SK-N-SH (cell line): ENCODE measurements around the gene COG4. TPM values are rescaled to one million over a fixed set of nuclear protein-coding genes. Genes with fewer than 3 reads are reported as not detected.

Experiments
- CTCF ChIA-PET: fragments of 300-600, 350-600 bp; formaldehyde crosslinking; extraction: SDS; loops from one replicate; lab custom pipeline; 2021; lab: Yijun Ruan, JAX
- POLR2A ChIA-PET: fragments of 350-600 bp; sonication (Branson Sonifier 250); formaldehyde crosslinking; extraction: SDS; loops from one replicate; lab custom pipeline; 2020; ENCODE audit warnings: antibody characterized with exemption, inconsistent platforms; lab: Yijun Ruan, JAX
- DNase-seq: peaks from one replicate; pipeline ENCODE4 v3.0.0; 2012
- H2AFZ ChIP-seq: fragments of 200-600 bp; sonication (generic); 2 replicates; pipeline ENCODE4 v1.8.1; 2016; ENCODE audit warnings: antibody characterized with exemption, mild to moderate bottlenecking, low read depth
- H3F3A ChIP-seq: fragments of 200-600 bp; sonication (generic); replicated peaks from 2 replicates; pipeline ENCODE3; 2016; ENCODE audit warnings: antibody characterized with exemption, mild to moderate bottlenecking; ENCODE audit not compliant: insufficient read depth
- H3K27ac ChIP-seq, 2 experiments: fragments of 200-500 bp in 1 of 2; fragments of 200-600 bp in 1 of 2; sonication (Bioruptor generic) in 1 of 2; sonication (generic), shearing (Covaris generic) in 1 of 2; 2 replicates each; pipeline versions ENCODE4 v1.5.1 to v1.6.1; 2014 to 2016; ENCODE audit warnings: low read depth in 2 of 2, inconsistent platforms in 1 of 2, low read length in 1 of 2, mild to moderate bottlenecking in 1 of 2, mixed read lengths in 1 of 2
- H3K27me3 ChIP-seq: fragments of 200-600 bp; sonication (generic), shearing (Covaris generic); 2 replicates; pipeline ENCODE4 v1.6.1; 2016; ENCODE audit warnings: mixed run types; ENCODE audit not compliant: insufficient read depth
- H3K36me3 ChIP-seq, 2 experiments: fragments of 200-500 bp in 1 of 2; fragments of 200-600 bp in 1 of 2; sonication (Bioruptor generic) in 1 of 2; sonication (generic) in 1 of 2; replicated peaks in 1 of 2; 2 replicates each; pipeline versions ENCODE3 to v1.5.1; 2014 to 2016; ENCODE audit warnings: low read length in 1 of 2, mild to moderate bottlenecking in 1 of 2; ENCODE audit not compliant: insufficient read depth in 2 of 2, control insufficient read depth in 1 of 2
- H3K4me1 ChIP-seq, 2 experiments: fragments of 200-500 bp in 1 of 2; fragments of 200-600 bp in 1 of 2; sonication (Bioruptor generic) in 1 of 2; sonication (generic), shearing (Covaris generic) in 1 of 2; 2 replicates each; pipeline versions ENCODE4 v1.5.1 to v1.6.1; 2014 to 2016; ENCODE audit warnings: low read depth in 1 of 2, low read length in 1 of 2, mixed run types in 1 of 2; ENCODE audit not compliant: insufficient read depth in 2 of 2, control insufficient read depth in 1 of 2
- H3K4me2 ChIP-seq: fragments of 200-600 bp; sonication (generic), shearing (Covaris generic); 2 replicates; pipeline ENCODE4 v1.6.1; 2017; ENCODE audit warnings: mixed run types
- H3K4me3 ChIP-seq, 2 experiments: fragments of 200-500 bp in 1 of 2; fragments of 200-600 bp in 1 of 2; sonication (Bioruptor generic) in 1 of 2; sonication (generic), shearing (Covaris generic) in 1 of 2; 2 replicates each; pipeline versions ENCODE4 v1.5.1 to v1.8.1; 2014 to 2016; ENCODE audit warnings: low read depth in 2 of 2, inconsistent platforms in 1 of 2, low read length in 1 of 2, mild to moderate bottlenecking in 1 of 2, mixed read lengths in 1 of 2, moderate library complexity in 1 of 2
- H3K79me2 ChIP-seq: fragments of 200-600 bp; sonication (generic); 2 replicates; pipeline ENCODE4 v1.8.1; 2017; ENCODE audit warnings: mild to moderate bottlenecking; ENCODE audit not compliant: insufficient read depth
- H3K9ac ChIP-seq: fragments of 200-600 bp; sonication (generic); 2 replicates; pipeline ENCODE4 v1.6.1; 2017; ENCODE audit warnings: mixed run types
- H3K9me2 ChIP-seq: fragments of 200-600 bp; sonication (generic); 2 replicates; pipeline ENCODE4 v1.6.1; 2017; ENCODE audit warnings: mixed run types
- H3K9me3 ChIP-seq: fragments of 200-600 bp; sonication (generic); 2 replicates; pipeline ENCODE4 v1.6.1; 2017; ENCODE audit warnings: mixed run types, mild to moderate bottlenecking, moderate library complexity
- H4K20me1 ChIP-seq: fragments of 200-600 bp; sonication (generic); 2 replicates; pipeline ENCODE4 v1.6.1; 2017; ENCODE audit warnings: mild to moderate bottlenecking, mixed run types; ENCODE audit not compliant: insufficient read depth
- CHD2 ChIP-seq: fragments of 150-350 bp; IDR thresholded peaks from 2 replicates; pipeline ENCODE4 v1.6.1; 2018; ENCODE audit warnings: low read length; ENCODE audit not compliant: partially characterized antibody
- ELF1 ChIP-seq: IDR thresholded peaks from 2 replicates; pipeline ENCODE4 v1.4.0; 2012
- EP300 ChIP-seq, 2 experiments: IDR thresholded peaks; 2 replicates each; pipeline versions ENCODE4 v1.4.0 to v1.6.1; 2012; ENCODE audit warnings: borderline replicate concordance in 1 of 2, low read depth in 1 of 2, low read length in 1 of 2
- EZH2phosphoT487 ChIP-seq: fragments of 200-600 bp; sonication (generic); IDR thresholded peaks from 2 replicates; pipeline ENCODE4 v1.6.1; 2017; ENCODE audit warnings: low read depth, mixed run types, mild to moderate bottlenecking, antibody characterized with exemption, moderate library complexity, borderline replicate concordance
- FOSL2 ChIP-seq: IDR thresholded peaks from 2 replicates; pipeline ENCODE4 v1.4.0; 2012; ENCODE audit warnings: low read depth, mild to moderate bottlenecking, moderate library complexity, borderline replicate concordance
- FOXJ3 ChIP-seq: sonication (generic); formaldehyde crosslinking; IDR thresholded peaks from 2 replicates; pipeline ENCODE4 v1.5.1; 2020; ENCODE audit warnings: mild to moderate bottlenecking, missing genetic modification reagents
- FOXM1 ChIP-seq: IDR thresholded peaks from 2 replicates; pipeline ENCODE4 v1.4.0; 2012; ENCODE audit warnings: low read depth, mild to moderate bottlenecking
- GABPA ChIP-seq: IDR thresholded peaks from 2 replicates; pipeline ENCODE4 v1.4.0; 2012; ENCODE audit warnings: low read depth, mild to moderate bottlenecking
- JUND ChIP-seq: IDR thresholded peaks from 2 replicates; pipeline ENCODE4 v1.4.0; 2012
- MAX ChIP-seq: IDR thresholded peaks from 2 replicates; pipeline ENCODE4 v1.4.0; 2012; ENCODE audit warnings: low read depth
- MXI1 ChIP-seq: IDR thresholded peaks from 2 replicates; pipeline ENCODE4 v1.6.1; 2012; ENCODE audit warnings: mild to moderate bottlenecking, low read depth, low read length, improper control_type of control experiment
- NFIC ChIP-seq: IDR thresholded peaks from 2 replicates; pipeline ENCODE4 v1.4.0; 2012; ENCODE audit warnings: borderline replicate concordance
- NRF1 ChIP-seq: IDR thresholded peaks from 2 replicates; pipeline ENCODE4 v1.6.1; 2012; ENCODE audit warnings: low read depth, mild to moderate bottlenecking, low read length
- POLR2AphosphoS5 ChIP-seq: IDR thresholded peaks from 2 replicates; pipeline ENCODE4 v1.6.1; 2012; ENCODE audit warnings: low read depth, low read length
- RCOR1 ChIP-seq: fragments of 150-350 bp; IDR thresholded peaks from 2 replicates; pipeline ENCODE4 v1.6.1; 2017; ENCODE audit warnings: antibody characterized with exemption, low read length
- RFX5 ChIP-seq: IDR thresholded peaks from 2 replicates; pipeline ENCODE4 v1.6.1; 2012; ENCODE audit warnings: mild to moderate bottlenecking, improper control_type of control experiment, low read length
- SIN3A ChIP-seq: IDR thresholded peaks from 2 replicates; pipeline ENCODE4 v1.6.1; 2012; ENCODE audit warnings: low read depth, mild to moderate bottlenecking, low read length, moderate library complexity, borderline replicate concordance
- TAF1 ChIP-seq: IDR thresholded peaks from 2 replicates; pipeline ENCODE4 v1.6.1; 2012; ENCODE audit warnings: low read depth, mild to moderate bottlenecking, low read length, moderate library complexity, borderline replicate concordance
- TCF12 ChIP-seq: IDR thresholded peaks from 2 replicates; pipeline ENCODE4 v1.4.0; 2012
- TEAD4 ChIP-seq: IDR thresholded peaks from 2 replicates; pipeline ENCODE4 v1.4.0; 2012; ENCODE audit warnings: mild to moderate bottlenecking, borderline replicate concordance; ENCODE audit not compliant: insufficient read depth
- USF2 ChIP-seq: fragments of 150-350 bp; IDR thresholded peaks from 2 replicates; pipeline ENCODE4 v1.6.1; 2017; ENCODE audit warnings: antibody characterized with exemption, low read length, low read depth, borderline replicate concordance
- WGBS: methylation state at CpG from one replicate; pipeline ENCODE4 v1.1.6; 2017; ENCODE audit warnings: low lambda C conversion rate; 5-methylcytosine and 5-hydroxymethylcytosine counted together
- polyA plus RNA-seq, 3 experiments: library from polyadenylated mRNA; depleted of rRNA; stranded (reverse); fragments of >200 nt; gene quantifications; 2 replicates each; pipeline ENCODE4 v1.2.3, GENCODE V29; 2012
- TF ChIP-seq, protein P1 (sequence below): IDR thresholded peaks from 2 replicates; pipeline ENCODE4; 2012
- TF ChIP-seq, protein P2 (sequence below): fragments of 150-350 bp; IDR thresholded peaks from 2 replicates; pipeline ENCODE4 v1.6.1; 2016; ENCODE audit warnings: mild to moderate bottlenecking, low read depth, low read length
- TF ChIP-seq, protein P3 (sequence below): IDR thresholded peaks from 2 replicates; pipeline ENCODE4 v1.4.0; 2012; ENCODE audit warnings: low read depth, borderline replicate concordance
- TF ChIP-seq, protein P4 (sequence below): IDR thresholded peaks from 2 replicates; pipeline ENCODE4 v1.4.0; 2012; ENCODE audit warnings: low read depth, borderline replicate concordance

Gene COG4
- polyA plus RNA-seq, 1 of the 3 experiments (the other 2 are of a cell fraction), result 54.4 TPM

GRCh38 chr16:70454222-70455034, 68.9 kb downstream of the COG4 start, which contains the start of gene FCSK:
TSS of gene FCSK (plus strand) at chr16:70454595. CDS start at chr16:70463191, 8,596 bp downstream.
- DNase-seq, result peak; percentile 91
- TF ChIP-seq JUND (no peak), NRF1 (0 out of 2 replicates have a peak, but pooled peaks have one; percentile 18), POLR2AphosphoS5 (peak; percentile 50; the same call in 1 of the 2 replicates), ELF1 (peak; percentile 48; the same call in 1 of the 2 replicates), TEAD4 (no peak), EP300 (IDR thresholded peaks at IDR 0.05; ENCODE audit: borderline replicate concordance in 1 of 2, low read depth in 1 of 2, low read length in 1 of 2) (no peak), GABPA (no peak), EZH2phosphoT487 (no peak), CHD2 (peak; percentile 96), MXI1 (no peak), RFX5 (no peak), RCOR1 (no peak), SIN3A (no peak), FOSL2 (no peak), TAF1 (no peak), USF2 (no peak), NFIC (0 out of 2 replicates have a peak, but pooled peaks have one; percentile 3), TCF12 (no peak), MAX (peak; percentile 44; the same call in 1 of the 2 replicates), FOXJ3 (no peak), FOXM1 (no peak)
- TF ChIP-seq, protein P1, sequence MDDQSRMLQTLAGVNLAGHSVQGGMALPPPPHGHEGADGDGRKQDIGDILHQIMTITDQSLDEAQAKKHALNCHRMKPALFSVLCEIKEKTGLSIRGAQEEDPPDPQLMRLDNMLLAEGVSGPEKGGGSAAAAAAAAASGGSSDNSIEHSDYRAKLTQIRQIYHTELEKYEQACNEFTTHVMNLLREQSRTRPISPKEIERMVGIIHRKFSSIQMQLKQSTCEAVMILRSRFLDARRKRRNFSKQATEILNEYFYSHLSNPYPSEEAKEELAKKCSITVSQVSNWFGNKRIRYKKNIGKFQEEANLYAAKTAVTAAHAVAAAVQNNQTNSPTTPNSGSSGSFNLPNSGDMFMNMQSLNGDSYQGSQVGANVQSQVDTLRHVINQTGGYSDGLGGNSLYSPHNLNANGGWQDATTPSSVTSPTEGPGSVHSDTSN, result no peak
- TF ChIP-seq, protein P2, sequence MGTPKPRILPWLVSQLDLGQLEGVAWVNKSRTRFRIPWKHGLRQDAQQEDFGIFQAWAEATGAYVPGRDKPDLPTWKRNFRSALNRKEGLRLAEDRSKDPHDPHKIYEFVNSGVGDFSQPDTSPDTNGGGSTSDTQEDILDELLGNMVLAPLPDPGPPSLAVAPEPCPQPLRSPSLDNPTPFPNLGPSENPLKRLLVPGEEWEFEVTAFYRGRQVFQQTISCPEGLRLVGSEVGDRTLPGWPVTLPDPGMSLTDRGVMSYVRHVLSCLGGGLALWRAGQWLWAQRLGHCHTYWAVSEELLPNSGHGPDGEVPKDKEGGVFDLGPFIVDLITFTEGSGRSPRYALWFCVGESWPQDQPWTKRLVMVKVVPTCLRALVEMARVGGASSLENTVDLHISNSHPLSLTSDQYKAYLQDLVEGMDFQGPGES, result no peak
- TF ChIP-seq, protein P3, sequence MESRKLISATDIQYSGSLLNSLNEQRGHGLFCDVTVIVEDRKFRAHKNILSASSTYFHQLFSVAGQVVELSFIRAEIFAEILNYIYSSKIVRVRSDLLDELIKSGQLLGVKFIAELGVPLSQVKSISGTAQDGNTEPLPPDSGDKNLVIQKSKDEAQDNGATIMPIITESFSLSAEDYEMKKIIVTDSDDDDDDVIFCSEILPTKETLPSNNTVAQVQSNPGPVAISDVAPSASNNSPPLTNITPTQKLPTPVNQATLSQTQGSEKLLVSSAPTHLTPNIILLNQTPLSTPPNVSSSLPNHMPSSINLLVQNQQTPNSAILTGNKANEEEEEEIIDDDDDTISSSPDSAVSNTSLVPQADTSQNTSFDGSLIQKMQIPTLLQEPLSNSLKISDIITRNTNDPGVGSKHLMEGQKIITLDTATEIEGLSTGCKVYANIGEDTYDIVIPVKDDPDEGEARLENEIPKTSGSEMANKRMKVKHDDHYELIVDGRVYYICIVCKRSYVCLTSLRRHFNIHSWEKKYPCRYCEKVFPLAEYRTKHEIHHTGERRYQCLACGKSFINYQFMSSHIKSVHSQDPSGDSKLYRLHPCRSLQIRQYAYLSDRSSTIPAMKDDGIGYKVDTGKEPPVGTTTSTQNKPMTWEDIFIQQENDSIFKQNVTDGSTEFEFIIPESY, result peak; percentile 92
- TF ChIP-seq, protein P4, sequence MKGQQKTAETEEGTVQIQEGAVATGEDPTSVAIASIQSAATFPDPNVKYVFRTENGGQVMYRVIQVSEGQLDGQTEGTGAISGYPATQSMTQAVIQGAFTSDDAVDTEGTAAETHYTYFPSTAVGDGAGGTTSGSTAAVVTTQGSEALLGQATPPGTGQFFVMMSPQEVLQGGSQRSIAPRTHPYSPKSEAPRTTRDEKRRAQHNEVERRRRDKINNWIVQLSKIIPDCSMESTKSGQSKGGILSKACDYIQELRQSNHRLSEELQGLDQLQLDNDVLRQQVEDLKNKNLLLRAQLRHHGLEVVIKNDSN, result no peak

More at GRCh38 chr16:70454222-70455034, 68.9 kb downstream of the COG4 start, which contains the start of gene FCSK:
- Histone ChIP-seq H3K27ac (peak within 1 kb of the TSS; percentile 88 to 96), H3K4me1 (peaks cover 0 to 3% of the 10 kb centered on the region in 2 experiments; a peak in 1 of 4 replicates), H3F3A (no peaks in the 10 kb centered on the region), H3K79me2 (peaks cover 5% of the 10 kb centered on the region; the same call in 1 of the 2 replicates), H4K20me1 (no peaks in the 10 kb centered on the region), H3K36me3 (no peaks in the 10 kb centered on the region), H3K9me3 (no peaks in the 10 kb centered on the region), H3K9ac (peak within 1 kb of the TSS; percentile 99), H2AFZ (peak within 1 kb of the TSS; percentile 100), H3K4me2 (peak within 1 kb of the TSS; percentile 95), H3K4me3 (peak within 1 kb of the TSS; percentile 79 to 99), H3K9me2 (no peaks in the 10 kb centered on the region), H3K27me3 (no peaks in the 10 kb centered on the region)
- POLR2A ChIA-PET, result interaction anchor here (0.6 to 2.1 kb wide), 5 partner anchors 15 to 82 kb away, joined by 3 to 9 read pairs (median 5); no protein-coding TSS in a partner anchor
- CTCF ChIA-PET, result interaction anchor here (0.6 to 2.7 kb wide), 17 partner anchors 8 to 107 kb away, joined by 3 to 14 read pairs (median 4); partner anchors contain the start of gene DDX19A
- WGBS, result 3% methylated on average over 11 of the region's 67 CpGs
